HepG2 (cell line): ENCODE results near the gene CLCN2. TPM values are rescaled to one million over a fixed set of nuclear protein-coding genes. Genes with fewer than 3 reads are reported as not detected.
A peak's percentile ranks its signal among the peaks of the same experiment; 100 is the strongest.

Source experiments
- ATAC-seq: fragments of 200-7000 bp; cut with Tn5 transposase; 3 replicates; pipeline ENCODE4 v1.9.1; 2020; ENCODE audit warnings: mild to moderate bottlenecking, moderate library complexity
- BruUV-seq: library from RNA; stranded (reverse); fragments of 400-500 nt; replicated peaks from 2 replicates; lab custom pipeline; 2021; lab: Mats Ljungman, UMichigan
- CTCF ChIA-PET: fragments of 300-600 bp; formaldehyde crosslinking; extraction: SDS; loops from one replicate; lab custom pipeline; 2021; ENCODE audit warnings: low total read pairs, inconsistent platforms, low intra/inter-chr PET ratio; lab: Yijun Ruan, JAX
- POLR2A ChIA-PET: fragments of 350-600 bp; sonication (Branson Sonifier 250); formaldehyde crosslinking; loops from one replicate; lab custom pipeline; 2020; ENCODE audit warnings: antibody characterized with exemption, inconsistent platforms; lab: Yijun Ruan, JAX
- DNase-seq: peaks from one replicate; pipeline ENCODE4 v3.0.0-alpha.2; 2015; ENCODE audit warnings: low spot score
- FAIRE-seq: peaks from 3 replicates; lab custom pipeline; 2011; peaks lifted over from hg19 to GRCh38; lab: Jason Lieb, UNC
- H2AFZ ChIP-seq: one replicate; pipeline ENCODE4 v1.6.1; 2011; ENCODE audit warnings: low read length, inconsistent platforms
- H3K27ac ChIP-seq: fragments of 300-600 bp; 3 replicates; pipeline ENCODE4 v1.8.0; 2011; ENCODE audit warnings: mixed run types, mild to moderate bottlenecking, mixed read lengths, low read length, inconsistent platforms; ENCODE audit not compliant: insufficient read depth; ENCODE audit errors: extremely low read length
- H3K27me3 ChIP-seq, 2 experiments: fragments of 200-600 bp in 1 of 2; 2 replicates in 1 of 2; 3 replicates in 1 of 2; pipeline versions ENCODE4 v1.6.0 to v1.8.0; 2011; ENCODE audit warnings: low read length in 2 of 2, mild to moderate bottlenecking in 2 of 2, moderate library complexity in 2 of 2, inconsistent platforms in 1 of 2; ENCODE audit not compliant: insufficient read depth in 2 of 2, control insufficient read depth in 1 of 2
- H3K36me3 ChIP-seq, 2 experiments: fragments of 200-600 bp in 1 of 2; replicated peaks in 1 of 2; 2 replicates in 1 of 2; 3 replicates in 1 of 2; pipeline versions ENCODE4 v1.5.1 to v1.8.0; 2011; ENCODE audit warnings: low read length in 2 of 2, inconsistent platforms in 1 of 2; ENCODE audit not compliant: insufficient read depth in 2 of 2, control insufficient read depth in 1 of 2
- H3K4me1 ChIP-seq: 2 replicates; pipeline ENCODE4 v1.5.1; 2012; ENCODE audit warnings: low read length, inconsistent platforms; ENCODE audit not compliant: insufficient read depth
- H3K4me2 ChIP-seq: 2 replicates; pipeline ENCODE4 v1.6.0; 2011; ENCODE audit warnings: low read depth, low read length, inconsistent platforms
- H3K4me3 ChIP-seq, 3 experiments: fragments of 200-600 bp in 1 of 3; sonication (generic), shearing (Covaris generic) in 1 of 3; replicated peaks in 1 of 3; 2 replicates each; pipeline ENCODE4 v1.5.1; 2011 to 2016; ENCODE audit warnings: low read length in 3 of 3, inconsistent platforms in 2 of 3, low read depth in 2 of 3, mild to moderate bottlenecking in 2 of 3, control low read depth in 1 of 3, mixed read lengths in 1 of 3; ENCODE audit not compliant: insufficient read depth in 1 of 3
- H3K79me2 ChIP-seq: one replicate; pipeline ENCODE4 v1.6.1; 2011; ENCODE audit warnings: low read length, inconsistent platforms; ENCODE audit not compliant: insufficient read depth
- H3K9ac ChIP-seq: 2 replicates; pipeline ENCODE4 v1.6.0; 2011; ENCODE audit warnings: mild to moderate bottlenecking, low read depth, low read length, inconsistent platforms; ENCODE audit not compliant: insufficient read depth
- H3K9me3 ChIP-seq: 2 replicates; pipeline ENCODE4 v1.5.1; 2012; ENCODE audit warnings: mild to moderate bottlenecking, low read length
- H4K20me1 ChIP-seq: 2 replicates; pipeline ENCODE4 v1.6.0; 2011; ENCODE audit warnings: inconsistent platforms, mild to moderate bottlenecking, low read length, moderate library complexity; ENCODE audit not compliant: insufficient read depth
- GTF3A ChIP-seq: sonication (generic); formaldehyde crosslinking; conservative IDR thresholded peaks from 2 replicates; pipeline ENCODE4 v1.4.0; 2020; ENCODE audit warnings: mild to moderate bottlenecking, missing genetic modification reagents
- MED13 ChIP-seq: sonication (generic); formaldehyde crosslinking; IDR thresholded peaks from 2 replicates; pipeline ENCODE4 v1.5.0; 2020; ENCODE audit warnings: missing genetic modification reagents
- MED8 ChIP-seq: sonication (generic); formaldehyde crosslinking; IDR thresholded peaks from 2 replicates; pipeline ENCODE4 v1.8.1; 2023; ENCODE audit warnings: mild to moderate bottlenecking, missing genetic modification reagents; ENCODE audit not compliant: insufficient replicate concordance
- MEF2D ChIP-seq: sonication (generic); formaldehyde crosslinking; IDR thresholded peaks from 2 replicates; pipeline ENCODE4 v1.5.1; 2020; ENCODE audit warnings: mild to moderate bottlenecking, missing genetic modification reagents
- MYNN ChIP-seq: sonication (generic); formaldehyde crosslinking; IDR thresholded peaks from 2 replicates; pipeline ENCODE4 v1.4.0; 2020; ENCODE audit warnings: mild to moderate bottlenecking, low read depth, missing genetic modification reagents
- PRMT3 ChIP-seq: sonication (generic); formaldehyde crosslinking; IDR thresholded peaks from 2 replicates; pipeline ENCODE4 v1.8.1; 2022; ENCODE audit warnings: low read depth, mild to moderate bottlenecking, moderate library complexity, missing genetic modification reagents, borderline replicate concordance
- RNF219 ChIP-seq: sonication (generic); formaldehyde crosslinking; IDR thresholded peaks from 2 replicates; pipeline ENCODE4 v1.5.0; 2020; ENCODE audit warnings: mild to moderate bottlenecking, missing genetic modification reagents
- SOX5 ChIP-seq: IDR thresholded peaks from 2 replicates; pipeline ENCODE4 v1.6.1; 2016; ENCODE audit warnings: borderline replicate concordance
- SP1 ChIP-seq, 2 experiments: fragments of 450-650 bp in 1 of 2; sonication (generic) in 1 of 2; formaldehyde crosslinking in 1 of 2; IDR thresholded peaks; 2 replicates each; pipeline versions ENCODE4 v1.4.0 to v1.6.1; 2016 to 2020; ENCODE audit warnings: missing genetic modification reagents in 1 of 2
- STAG1 ChIP-seq: sonication (generic); formaldehyde crosslinking; IDR thresholded peaks from 2 replicates; pipeline ENCODE4 v1.4.0; 2020; ENCODE audit warnings: missing genetic modification reagents
- SUZ12 ChIP-seq: fragments of 150-350 bp; IDR thresholded peaks from 2 replicates; pipeline ENCODE4 v1.6.1; 2014; ENCODE audit warnings: low read depth, low read length
- TARDBP ChIP-seq: sonication (generic); formaldehyde crosslinking; IDR thresholded peaks from 2 replicates; pipeline ENCODE4 v1.8.0; 2022; ENCODE audit warnings: mild to moderate bottlenecking, missing genetic modification reagents
- TCF7 ChIP-seq: sonication (generic); IDR thresholded peaks from 2 replicates; pipeline ENCODE4 v1.6.1; 2016; ENCODE audit warnings: antibody characterized with exemption, low read depth
- ZBTB38 ChIP-seq: sonication (generic); formaldehyde crosslinking; IDR thresholded peaks from 2 replicates; pipeline ENCODE4 v1.5.1; 2020; ENCODE audit warnings: mild to moderate bottlenecking, missing genetic modification reagents
- ZBTB7A ChIP-seq: sonication (generic); formaldehyde crosslinking; IDR thresholded peaks from 2 replicates; pipeline ENCODE4 v1.8.0; 2022; ENCODE audit warnings: mild to moderate bottlenecking, missing genetic modification reagents
- ZC3H13 ChIP-seq: sonication (generic); formaldehyde crosslinking; IDR thresholded peaks from 2 replicates; pipeline ENCODE4 v1.8.1; 2023; ENCODE audit warnings: mild to moderate bottlenecking, missing genetic modification reagents, moderate library complexity
- ZNF101 ChIP-seq: sonication (generic); formaldehyde crosslinking; IDR thresholded peaks from 2 replicates; pipeline ENCODE4 v1.4.0; 2020; ENCODE audit warnings: mild to moderate bottlenecking, low read depth, missing genetic modification reagents, borderline replicate concordance
- ZNF235 ChIP-seq: sonication (generic); formaldehyde crosslinking; IDR thresholded peaks from 2 replicates; pipeline ENCODE4 v1.8.1; 2023; ENCODE audit warnings: mild to moderate bottlenecking, missing genetic modification reagents, borderline replicate concordance
- ZNF276 ChIP-seq: sonication (generic); formaldehyde crosslinking; IDR thresholded peaks from 2 replicates; pipeline ENCODE4 v1.4.0; 2020; ENCODE audit warnings: mild to moderate bottlenecking, low read depth, missing genetic modification reagents
- ZNF34 ChIP-seq: sonication (generic); formaldehyde crosslinking; IDR thresholded peaks from 2 replicates; pipeline ENCODE4 v1.4.0; 2020; ENCODE audit warnings: mild to moderate bottlenecking, missing genetic modification reagents, borderline replicate concordance
- ZNF432 ChIP-seq: sonication (generic); formaldehyde crosslinking; IDR thresholded peaks from 2 replicates; pipeline ENCODE4 v1.5.0; 2020; ENCODE audit warnings: missing genetic modification reagents, mild to moderate bottlenecking, borderline replicate concordance
- ZNF446 ChIP-seq: sonication (generic); formaldehyde crosslinking; IDR thresholded peaks from 2 replicates; pipeline ENCODE4 v1.5.0; 2020; ENCODE audit warnings: mild to moderate bottlenecking, missing genetic modification reagents
- WGBS: methylation state at CpG from one replicate; pipeline ENCODE4 v1.1.6; 2017; ENCODE audit warnings: low lambda C conversion rate; 5-methylcytosine and 5-hydroxymethylcytosine counted together
- in situ Hi-C: cut with HindIII; loops from 2 replicates; pipeline ENCODE4 v1.10.0; 2017; ENCODE audit warnings: low pct_unique_long_range_greater_than_20kb; ENCODE audit not compliant: extremely low pct_ligation_motif_present
- intact Hi-C: fragments of 100-400 bp; cut with micrococcal nuclease; formaldehyde crosslinking; loops from one replicate; pipeline ENCODE4 v1.10.0; 2022; ENCODE audit not compliant: unreplicated experiment
- polyA plus RNA-seq, 8 experiments: library from polyadenylated mRNA; depleted of rRNA in 3 of 8; stranded (reverse) in 7 of 8; unstranded in 1 of 8; fragments of >200 nt; fragmentation: Illumina TruSeq in 4 of 8; extraction: Trizol in 4 of 8; gene quantifications; 2 replicates each; pipeline versions ENCODE4 v1.2.1 to v1.2.3, GENCODE V29; 2011 to 2016; ENCODE audit warnings: low read depth in 4 of 8, missing spikeins in 1 of 8, mixed read lengths in 1 of 8; ENCODE audit not compliant: insufficient read depth in 1 of 8
- total RNA-seq, 5 experiments: library from RNA; depleted of rRNA; stranded (reverse); fragments of >200 nt; fragmentation: Illumina TruSeq; extraction: Trizol; gene quantifications; 2 replicates each; pipeline ENCODE4 v1.2.3, GENCODE V29; 2016; ENCODE audit warnings: low read depth in 1 of 5

CLCN2 gene
- total and polyA plus RNA-seq, 2 of the 13 experiments (the other 11 are each of a cell fraction or from before 2014, with no cell fraction given) = 11.4 to 13.5 TPM

- WGBS = 0% methylated on average over 15 of the region's 78 CpGs
- H2AFZ ChIP-seq = peak within 1 kb of the TSS; percentile 88
- no peaks in the 10 kb centered on the region; a peak in 1 of 5 replicates for H3K27me3 ChIP-seq
- H3K9me3 ChIP-seq = no peaks in the 10 kb centered on the region
- ChIA-PET POLR2A (interaction anchor here (1.0 kb wide), 1 partner anchor 16 kb away, joined by 4 read pairs; no protein-coding TSS in a partner anchor), CTCF (no interaction called here)
- H3K4me1 ChIP-seq = peaks cover 47% of the 10 kb centered on the region
- H3K36me3 ChIP-seq = peaks cover 17 to 34% of the 10 kb centered on the region in 2 experiments; a peak in 4 of 5 replicates
- peaks cover 25% of the 10 kb centered on the region for H3K79me2 ChIP-seq
- peak within 1 kb of the TSS; percentile 94 for H3K4me2 ChIP-seq
- FAIRE-seq = peak; percentile 26
- intact Hi-C loops (loop anchor here (2.0 kb wide), 1 partner anchor 36 kb away; no protein-coding TSS in a partner anchor), in situ Hi-C loops (no loop called here)
- H4K20me1 ChIP-seq = no peaks in the 10 kb centered on the region
- H3K9ac ChIP-seq = peak within 1 kb of the TSS; percentile 87
- peak; percentile 97 for ATAC-seq
- H3K27ac ChIP-seq = peak within 1 kb of the TSS; percentile 66
- peak; percentile 91 for DNase-seq
- no TSS peak for BruUV-seq
- H3K4me3 ChIP-seq = peak within 1 kb of the TSS; percentile 96 to 99 (median 98)
- TF ChIP-seq ZBTB38 (no peak; the same call in none of the 2 replicates), MEF2D (CRISPR knock-in tag) (no peak), MED13 (CRISPR knock-in tag) (no peak), ZNF276 (CRISPR knock-in tag) (no peak), RNF219 (CRISPR knock-in tag) (no peak), ZBTB7A (no peak), MED8 (peak; percentile 20), MYNN (CRISPR knock-in tag) (no peak), ZNF432 (CRISPR knock-in tag) (no peak), TARDBP (CRISPR knock-in tag) (no peak), PRMT3 (no peak), ZNF446 (CRISPR knock-in tag) (peak; percentile 42; the same call in 1 of the 2 replicates), ZC3H13 (CRISPR knock-in tag) (no peak), STAG1 (CRISPR knock-in tag) (no peak), ZNF101 (CRISPR knock-in tag) (no peak), SUZ12 (peak; percentile 60), TCF7 (no peak), GTF3A (CRISPR knock-in tag) (no peak), ZNF34 (CRISPR knock-in tag) (no peak), SOX5 (CRISPR knock-in tag) (peak; percentile 8; the same call in 1 of the 2 replicates), SP1 (IDR thresholded peaks at IDR 0.05) (no peak), SP1 (CRISPR knock-in tag; IDR thresholded peaks at IDR 0.05) (peak; percentile 71), ZNF235 (no peak; the same call in 1 of the 2 replicates)
Measured at GRCh38 chr3:184298759-184299487, 62.5 kb downstream of the CLCN2 start, which contains the start of gene PSMD2. Gene PSMD2, plus strand, starts transcription at chr3:184299241. Its CDS starts 26 bp downstream, at chr3:184299267.
